Measurements from ENCODE around the gene TMEM220.

The TMEM220 gene

GRCh38 chr17:10729334-10730193, at the start of gene TMEM220:
Gene TMEM220, minus strand, starts transcription at chr17:10730023. Its CDS starts 172 bp downstream, at chr17:10729851.
- DNase-seq: peak; percentile 24

- DNase-seq: no peak
These were observed 49.8 kb upstream of the TMEM220 start for GRCh38 chr17:10779609-10780008.

- DNase-seq: no peak
These were observed 48.1 kb upstream of the TMEM220 start for GRCh38 chr17:10777890-10778289.

GRCh38 chr17:10777131-10777807, 47.4 kb upstream of the TMEM220 start:
- DNase-seq: no peak

GRCh38 chr17:10776381-10776780, 46.6 kb upstream of the TMEM220 start:
- no peak for DNase-seq

GRCh38 chr17:10775740-10776356, 46.0 kb upstream of the TMEM220 start:
- no peak for DNase-seq

GRCh38 chr17:10775058-10775457, 45.2 kb upstream of the TMEM220 start:
- DNase-seq: no peak

GRCh38 chr17:10773391-10773790, 43.6 kb upstream of the TMEM220 start:
- DNase-seq: no peak

GRCh38 chr17:10772425-10773380, 42.9 kb upstream of the TMEM220 start:
- peak; percentile 26 for DNase-seq

GRCh38 chr17:10771148-10771547, 41.3 kb upstream of the TMEM220 start:
- no peak for DNase-seq

GRCh38 chr17:10769840-10770239, 40.0 kb upstream of the TMEM220 start:
- DNase-seq: no peak

GRCh38 chr17:10768750-10769251, 39.0 kb upstream of the TMEM220 start:
- DNase-seq: no peak

- DNase-seq: no peak
These were observed 37.4 kb upstream of the TMEM220 start for GRCh38 chr17:10767232-10767631.

- no peak for DNase-seq
These were observed 32.2 kb upstream of the TMEM220 start for GRCh38 chr17:10762037-10762436.

GRCh38 chr17:10761281-10761680, 31.5 kb upstream of the TMEM220 start:
- no peak for DNase-seq

GRCh38 chr17:10758062-10758461, 28.2 kb upstream of the TMEM220 start:
- DNase-seq: no peak

- no peak for DNase-seq
These were observed 27.8 kb upstream of the TMEM220 start for GRCh38 chr17:10757647-10758046.

- DNase-seq: no peak
These were observed 27.2 kb upstream of the TMEM220 start for GRCh38 chr17:10757067-10757466.

- DNase-seq: no peak
These were observed 26.8 kb upstream of the TMEM220 start for GRCh38 chr17:10756619-10757018.

- DNase-seq: no peak
These were observed 26.4 kb upstream of the TMEM220 start for GRCh38 chr17:10756185-10756584.

- no peak for DNase-seq
These were observed 25.8 kb upstream of the TMEM220 start for GRCh38 chr17:10755592-10756127.
